ENCODE data around the gene DCP1A. TPM values are rescaled to one million over a fixed set of nuclear protein-coding genes. Genes with fewer than 3 reads are reported as not detected.
A peak's percentile ranks its signal among the peaks of the same experiment; 100 is the strongest.
"Not testable (repeated sequence)": the region's sequence is repeated elsewhere in the genome, so short reads cannot be mapped to it uniquely, and the experiment has no call there.

The DCP1A gene
- total RNA-seq (2014; rRNA removed): 12.2 and 13.4 TPM in 2 replicates
- 4.6 TPM for polyA plus RNA-seq (2012)

- DNase-seq (ENCODE audit: low read depth): peak; percentile 93
These were observed at the start of gene DCP1A for GRCh38 chr3:53347261-53348064. TSS of gene DCP1A (minus strand) at chr3:53347543. CDS start at chr3:53347517, 26 bp downstream.

- DNase-seq (ENCODE audit: low read depth): no peak
These were observed 37.4 kb upstream of the DCP1A start for GRCh38 chr3:53384465-53385423.

GRCh38 chr3:53382106-53382505 lies 34.8 kb upstream of the DCP1A start:
- peak; percentile 1 for DNase-seq (ENCODE audit: low read depth)

- DNase-seq (ENCODE audit: low read depth): no peak
These were observed 33.0 kb upstream of the DCP1A start for GRCh38 chr3:53380306-53380705.

- DNase-seq (ENCODE audit: low read depth): no peak
These were observed 32.6 kb upstream of the DCP1A start for GRCh38 chr3:53379898-53380297.

GRCh38 chr3:53377794-53378193 lies 30.5 kb upstream of the DCP1A start:
- DNase-seq (ENCODE audit: low read depth): no peak

- no peak for DNase-seq (ENCODE audit: low read depth)
These were observed 29.3 kb upstream of the DCP1A start for GRCh38 chr3:53376679-53377078.

- peak; percentile 46 for DNase-seq (ENCODE audit: low read depth)
These were observed 27.7 kb upstream of the DCP1A start for GRCh38 chr3:53375019-53375418.

GRCh38 chr3:53370719-53371118 lies 23.4 kb upstream of the DCP1A start:
- DNase-seq (ENCODE audit: low read depth): not testable (repeated sequence)

GRCh38 chr3:53361852-53362251 lies 14.5 kb upstream of the DCP1A start:
- no peak for DNase-seq (ENCODE audit: low read depth)

GRCh38 chr3:53357458-53357857 lies 10.1 kb upstream of the DCP1A start:
- no peak for DNase-seq (ENCODE audit: low read depth)

- DNase-seq (ENCODE audit: low read depth): no peak
These were observed 7.7 kb upstream of the DCP1A start for GRCh38 chr3:53354945-53355498.

GRCh38 chr3:53353202-53353601 lies 5.9 kb upstream of the DCP1A start:
- no peak for DNase-seq (ENCODE audit: low read depth)

GRCh38 chr3:53350652-53351051 lies 3.3 kb upstream of the DCP1A start:
- DNase-seq (ENCODE audit: low read depth): peak; percentile 46

- DNase-seq (ENCODE audit: low read depth): not testable (repeated sequence)
These were observed 775 bp upstream of the DCP1A start for GRCh38 chr3:53348118-53348517.

- no peak for DNase-seq (ENCODE audit: low read depth)
These were observed 452 bp downstream of the DCP1A start for GRCh38 chr3:53346922-53347260.

GRCh38 chr3:53346514-53346913 lies 829 bp downstream of the DCP1A start:
- DNase-seq (ENCODE audit: low read depth): no peak

- no peak for DNase-seq (ENCODE audit: low read depth)
These were observed 5.0 kb downstream of the DCP1A start for GRCh38 chr3:53342353-53342752.

- DNase-seq (ENCODE audit: low read depth): no peak
These were observed 10.0 kb downstream of the DCP1A start for GRCh38 chr3:53337167-53337940.

GRCh38 chr3:53334742-53335141 lies 12.6 kb downstream of the DCP1A start:
- no peak for DNase-seq (ENCODE audit: low read depth)

GRCh38 chr3:53331871-53332270 lies 15.5 kb downstream of the DCP1A start:
- DNase-seq (ENCODE audit: low read depth): no peak
